BLaER1 treated with 17β-estradiol and CSF1 and Interleukin-3, amounts not matched to agents 10 nM and 100 nM (cell line): Measurements from ENCODE around the gene PGF.

Experiments
- H3K27ac ChIP-seq, 11 experiments: shearing (Covaris generic); formaldehyde crosslinking; 2 replicates each; pipeline ENCODE4 v1.8.1; 2022
- H3K27me3 ChIP-seq, 11 experiments: shearing (Covaris generic); formaldehyde crosslinking; 2 replicates each; pipeline ENCODE4 v1.8.1; 2022
- H3K36me3 ChIP-seq, 11 experiments: shearing (Covaris generic); formaldehyde crosslinking; 2 replicates each; pipeline ENCODE4 v1.8.1; 2022
- H3K4me1 ChIP-seq, 10 experiments: shearing (Covaris generic); formaldehyde crosslinking; 2 replicates each; pipeline ENCODE4 v1.8.1; 2022
- H3K4me2 ChIP-seq, 11 experiments: shearing (Covaris generic); formaldehyde crosslinking; 2 replicates each; pipeline ENCODE4 v1.8.1; 2022
- H3K4me3 ChIP-seq, 10 experiments: shearing (Covaris generic); formaldehyde crosslinking; 2 replicates each; pipeline ENCODE4 v1.8.1; 2022
- H3K9ac ChIP-seq, 11 experiments: shearing (Covaris generic); formaldehyde crosslinking; 2 replicates each; pipeline ENCODE4 v1.8.1; 2022
- H3K9me3 ChIP-seq, 11 experiments: shearing (Covaris generic); formaldehyde crosslinking; replicated peaks in 1 of 11; 2 replicates each; pipeline ENCODE4 v1.8.1; 2022
- H4K20me1 ChIP-seq, 11 experiments: shearing (Covaris generic); formaldehyde crosslinking; 2 replicates each; pipeline ENCODE4 v1.8.1; 2022
- Cebpa-rat ChIP-seq, 11 experiments: shearing (Covaris generic); IDR thresholded peaks; 2 replicates each; pipeline ENCODE4 v1.8.1; 2022

PGF gene

DNA sequence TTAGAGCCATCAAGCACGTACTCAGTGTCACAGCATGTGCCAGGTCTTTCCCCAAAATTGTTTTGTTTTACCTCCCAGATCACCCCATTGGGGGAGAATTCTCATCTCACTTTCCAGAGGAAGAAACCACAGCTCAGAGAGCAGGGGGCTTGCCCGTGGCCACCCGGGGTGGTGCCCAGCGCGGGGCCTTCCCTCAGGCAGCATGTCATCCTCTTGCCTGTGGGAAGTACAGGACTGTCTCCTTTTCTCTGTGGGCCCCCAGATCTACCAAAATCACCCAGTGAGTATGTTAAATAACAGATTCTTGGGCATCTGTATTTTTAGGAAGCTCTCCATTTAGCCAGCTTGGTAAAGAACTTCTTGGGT is 38.2 kb downstream of the PGF start:
- Histone ChIP-seq H3K4me1 (peaks cover 13 to 30% (median 24%) of the 10 kb centered on the region in 10 experiments), H3K27ac (peak overlapping the region in 3 of 11 experiments; percentile 10 to 19 (median 11); a peak in 1 of 22 replicates), H3K4me3 (no peak overlapping the region), H3K9ac (peak overlapping the region in 6 of 11 experiments; percentile 5 to 32 (median 12); a peak in 5 of 22 replicates), H4K20me1 (no peaks in the 10 kb centered on the region), H3K4me2 (no peak overlapping the region), H3K9me3 (no peaks in the 10 kb centered on the region), H3K36me3 (peaks cover 0 to 14% (median 0%) of the 10 kb centered on the region in 11 experiments; a peak in 3 of 22 replicates), H3K27me3 (no peaks in the 10 kb centered on the region)
- TF ChIP-seq Cebpa-rat (IDR thresholded peaks at IDR 0.05), result no peak

DNA sequence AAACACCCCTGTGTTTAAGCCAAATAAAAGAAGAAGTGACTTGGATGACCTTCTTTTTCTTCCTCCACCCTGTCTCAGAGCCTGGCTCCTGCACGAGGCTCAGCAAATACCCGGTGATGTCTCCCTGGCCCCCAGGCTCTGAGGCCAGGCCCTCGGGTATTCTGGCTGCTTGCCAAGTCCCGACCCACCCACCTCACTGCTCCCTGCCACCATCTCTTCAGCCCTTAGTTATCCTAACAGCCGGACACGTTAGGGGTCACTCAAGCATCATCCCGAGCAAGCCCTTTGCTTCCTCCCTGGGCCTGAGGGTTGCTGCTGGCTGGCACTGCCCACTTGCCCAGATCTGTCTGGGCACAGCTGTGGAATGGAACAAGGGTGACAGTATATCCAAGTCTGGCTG is 39.6 kb downstream of the PGF start:
- Histone ChIP-seq H3K9ac (no peak overlapping the region), H3K27ac (no peak overlapping the region), H3K9me3 (no peaks in the 10 kb centered on the region), H3K27me3 (no peaks in the 10 kb centered on the region), H4K20me1 (no peaks in the 10 kb centered on the region), H3K4me1 (peaks cover 13 to 32% (median 24%) of the 10 kb centered on the region in 10 experiments; a peak in 19 of 20 replicates), H3K4me2 (0 out of 22 replicates have a peak overlapping the region, but pooled peaks of 1 of the 11 experiments have one; percentile 13), H3K4me3 (no peak overlapping the region), H3K36me3 (peaks cover 0 to 14% (median 0%) of the 10 kb centered on the region in 11 experiments; a peak in 3 of 22 replicates)
- no peak for TF ChIP-seq Cebpa-rat (IDR thresholded peaks at IDR 0.05)

DNA sequence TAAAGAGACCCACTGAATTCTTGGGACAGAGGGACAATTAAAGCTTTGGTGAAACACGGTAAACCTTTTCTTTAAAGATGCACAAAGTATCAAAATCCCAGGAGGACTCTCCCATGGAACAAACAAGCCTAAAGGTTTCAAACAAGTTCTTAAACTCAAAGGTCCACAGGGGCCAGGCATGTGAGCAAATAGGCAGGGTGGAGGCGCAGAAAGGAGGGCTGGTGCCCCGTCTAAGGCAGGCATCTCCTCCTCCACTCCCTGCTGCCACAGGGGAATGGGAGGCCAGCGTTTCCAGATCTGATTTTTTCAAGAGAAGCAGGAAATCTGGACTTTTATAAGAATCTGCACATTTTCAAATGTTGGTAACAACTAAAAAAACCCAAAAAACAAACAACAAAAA is 40.0 kb downstream of the PGF start:
- TF ChIP-seq Cebpa-rat (IDR thresholded peaks at IDR 0.05), result no peak

DNA sequence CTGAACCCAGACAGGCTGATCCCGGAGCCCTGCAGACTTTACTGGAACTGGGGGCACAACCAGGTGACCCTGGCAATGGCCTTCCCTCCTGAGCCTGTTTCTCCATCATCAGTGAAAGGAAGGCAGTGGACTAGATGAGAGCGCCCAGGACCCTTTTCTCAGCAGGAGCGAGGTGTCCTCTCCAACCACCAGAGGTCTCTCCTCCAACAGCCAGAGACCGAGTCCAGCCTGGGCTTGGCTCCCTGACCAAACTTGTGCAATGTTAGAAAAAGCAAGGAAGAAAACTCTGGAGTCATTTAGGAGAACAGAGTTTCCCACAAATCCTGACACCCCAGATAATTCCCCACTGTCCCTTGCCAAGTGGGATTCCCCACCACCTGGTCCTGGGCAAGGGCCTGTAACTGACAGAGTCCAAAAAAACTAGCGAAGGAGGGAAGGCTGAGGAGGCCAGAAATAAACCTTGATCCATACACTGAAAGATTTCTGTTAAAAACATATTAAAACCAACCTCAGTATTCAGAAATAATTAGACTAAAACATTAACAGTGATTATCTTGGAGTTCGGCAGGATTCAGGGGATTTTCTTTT is 41.3 kb downstream of the PGF start:
- peak in 1 of 11 experiments; percentile 23; a peak in 1 of 22 replicates for TF ChIP-seq Cebpa-rat (IDR thresholded peaks at IDR 0.05)
- 0 out of 22 replicates have a peak, but pooled peaks cover 0 to 5% (median 0%) of the 10 kb centered on the region in 11 experiments for H4K20me1 ChIP-seq
- peaks cover 0 to 6% (median 0%) of the 10 kb centered on the region in 11 experiments; a peak in 2 of 22 replicates for H3K36me3 ChIP-seq

More for the DNA sequence above, 40.0 kb downstream of the PGF start:
- H3K4me3 ChIP-seq, result no peak overlapping the region
- H3K4me1 ChIP-seq, result peaks cover 15 to 32% (median 23%) of the 10 kb centered on the region in 10 experiments
- H3K9ac ChIP-seq, result no peak overlapping the region
- no peak overlapping the region for H3K4me2 ChIP-seq
- H3K27me3 ChIP-seq, result no peaks in the 10 kb centered on the region
- H3K27ac ChIP-seq, result no peak overlapping the region
- H3K36me3 ChIP-seq, result peaks cover 0 to 14% (median 0%) of the 10 kb centered on the region in 11 experiments; a peak in 3 of 22 replicates
- H3K9me3 ChIP-seq, result no peaks in the 10 kb centered on the region
- no peaks in the 10 kb centered on the region for H4K20me1 ChIP-seq

DNA sequence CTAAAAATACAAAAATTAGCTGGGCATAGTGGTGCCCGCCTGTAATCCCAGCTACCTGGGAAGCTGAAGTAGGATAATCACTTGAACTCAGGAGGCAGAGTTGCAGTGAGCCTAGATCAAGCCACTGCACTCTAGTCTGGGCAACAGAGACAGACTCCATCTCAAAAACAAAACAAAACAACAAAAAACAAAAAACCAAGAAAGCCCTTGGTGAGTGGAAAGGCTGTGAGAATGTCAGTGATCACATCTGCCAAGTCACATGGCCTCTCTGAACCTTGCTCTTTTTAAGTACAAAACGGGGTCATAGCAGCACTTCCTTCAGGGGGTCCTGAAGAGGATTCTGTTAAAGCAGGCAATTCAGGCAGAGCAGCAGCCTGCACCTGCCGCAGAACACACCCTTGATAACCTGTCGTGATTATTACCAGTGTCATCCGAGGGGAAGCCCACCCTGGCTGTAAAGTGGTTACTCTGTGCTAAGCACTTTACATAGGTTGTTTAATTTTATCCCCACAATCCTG is 41.9 kb downstream of the PGF start:
- peaks cover 0 to 6% (median 0%) of the 10 kb centered on the region in 11 experiments; a peak in 1 of 22 replicates for H3K36me3 ChIP-seq
- H3K9me3 ChIP-seq, result no peaks in the 10 kb centered on the region
- peaks cover 0 to 20% (median 14%) of the 10 kb centered on the region in 10 experiments; a peak in 14 of 20 replicates for H3K4me1 ChIP-seq
- no peak overlapping the region for H3K4me3 ChIP-seq
- H3K9ac ChIP-seq, result no peak overlapping the region; a peak in 1 of 22 replicates
- TF ChIP-seq Cebpa-rat (IDR thresholded peaks at IDR 0.05), result no peak
- H3K4me2 ChIP-seq, result no peak overlapping the region
- no peak overlapping the region for H3K27ac ChIP-seq
- H4K20me1 ChIP-seq, result peaks cover 0 to 9% (median 0%) of the 10 kb centered on the region in 11 experiments; a peak in 2 of 22 replicates
- no peaks in the 10 kb centered on the region for H3K27me3 ChIP-seq

More for the DNA sequence above, 41.3 kb downstream of the PGF start:
- Histone ChIP-seq H3K4me2 (no peak overlapping the region), H3K4me1 (peaks cover 1 to 20% (median 15%) of the 10 kb centered on the region in 10 experiments; a peak in 18 of 20 replicates), H3K9me3 (no peaks in the 10 kb centered on the region), H3K9ac (no peak overlapping the region), H3K4me3 (no peak overlapping the region), H3K27ac (no peak overlapping the region), H3K27me3 (no peaks in the 10 kb centered on the region)

DNA sequence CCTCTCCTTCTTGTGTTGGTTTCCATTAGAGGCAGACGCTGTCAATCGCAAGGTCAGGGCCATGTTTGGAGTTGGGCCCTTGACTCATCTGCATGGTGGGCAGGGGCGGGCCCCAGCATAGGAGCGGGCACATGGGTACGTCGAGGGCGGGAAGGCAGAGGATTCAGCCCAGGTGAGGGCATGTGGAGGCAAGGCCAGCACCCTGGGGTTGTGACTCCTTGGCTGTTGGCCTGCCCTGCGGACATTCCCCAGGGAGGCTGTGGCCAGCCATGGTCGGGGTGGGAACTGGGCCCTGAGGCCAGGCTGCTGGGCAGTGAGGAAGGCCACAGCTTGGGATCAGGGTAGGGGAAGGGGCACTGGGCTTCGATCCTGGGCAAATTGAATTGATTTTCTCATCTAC is 42.6 kb downstream of the PGF start:
- peaks cover 0 to 6% (median 0%) of the 10 kb centered on the region in 11 experiments; a peak in 1 of 22 replicates for H3K36me3 ChIP-seq

DNA sequence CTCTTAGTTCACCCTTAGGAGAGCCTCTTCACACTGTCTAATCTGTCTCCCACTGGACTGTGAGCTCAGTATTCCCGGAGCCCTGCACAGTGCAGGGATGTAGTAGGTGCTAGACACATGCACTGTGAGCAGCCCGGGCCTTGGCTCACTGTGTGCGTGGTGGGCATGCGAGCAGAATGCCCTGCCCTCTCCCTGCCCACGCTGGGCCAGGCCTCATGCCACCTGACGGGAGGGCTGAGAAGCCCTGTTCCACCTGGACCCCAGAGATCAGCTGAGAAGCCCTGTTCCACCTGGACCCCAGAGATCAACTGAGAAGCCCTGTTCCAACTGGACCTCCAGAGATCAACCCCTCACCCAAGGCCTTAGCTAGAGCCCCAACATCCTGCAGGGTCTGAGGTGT is 43.3 kb downstream of the PGF start:
- H3K4me1 ChIP-seq, result peaks cover 11 to 29% (median 20%) of the 10 kb centered on the region in 10 experiments
- H3K4me2 ChIP-seq, result no peak overlapping the region
- H3K4me3 ChIP-seq, result no peak overlapping the region
- H3K27ac ChIP-seq, result no peak overlapping the region
- H3K9ac ChIP-seq, result no peak overlapping the region; a peak in 1 of 22 replicates
- TF ChIP-seq Cebpa-rat (IDR thresholded peaks at IDR 0.05), result no peak
- peaks cover 0 to 6% (median 0%) of the 10 kb centered on the region in 11 experiments; a peak in 2 of 22 replicates for H3K36me3 ChIP-seq
- H4K20me1 ChIP-seq, result peaks cover 0 to 23% (median 0%) of the 10 kb centered on the region in 11 experiments; a peak in 6 of 22 replicates
- no peaks in the 10 kb centered on the region for H3K27me3 ChIP-seq
- H3K9me3 ChIP-seq, result no peaks in the 10 kb centered on the region

More for the DNA sequence above, 42.6 kb downstream of the PGF start:
- H3K9ac ChIP-seq, result no peak overlapping the region; a peak in 2 of 22 replicates
- TF ChIP-seq Cebpa-rat (IDR thresholded peaks at IDR 0.05), result no peak
- no peak overlapping the region; a peak in 1 of 22 replicates for H3K27ac ChIP-seq
- peaks cover 0 to 16% (median 0%) of the 10 kb centered on the region in 11 experiments; a peak in 3 of 22 replicates for H4K20me1 ChIP-seq
- H3K4me2 ChIP-seq, result no peak overlapping the region
- peaks cover 5 to 24% (median 14%) of the 10 kb centered on the region in 10 experiments; a peak in 18 of 20 replicates for H3K4me1 ChIP-seq
- H3K9me3 ChIP-seq, result no peaks in the 10 kb centered on the region
- H3K4me3 ChIP-seq, result no peak overlapping the region
- H3K27me3 ChIP-seq, result no peaks in the 10 kb centered on the region

DNA sequence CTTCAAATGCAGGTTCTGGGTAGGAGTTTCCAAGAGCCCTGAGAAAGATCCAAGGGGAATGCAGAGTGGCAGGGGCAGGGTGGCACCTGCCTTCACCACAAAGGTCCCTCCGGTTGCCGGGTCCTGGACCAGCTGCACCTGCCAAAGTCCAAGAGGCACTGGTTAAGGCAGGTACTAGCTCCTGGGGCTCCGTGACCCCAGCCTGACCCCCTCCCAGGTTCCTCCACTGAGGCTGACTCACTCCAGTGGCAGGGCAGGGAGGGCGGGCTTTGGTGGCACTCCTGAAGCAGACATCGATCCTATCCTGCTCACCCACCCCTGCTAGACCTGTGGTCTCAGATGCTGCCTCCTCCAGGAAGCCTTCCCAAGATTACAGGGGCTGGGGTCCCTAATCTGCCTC is 43.7 kb downstream of the PGF start:
- no peak overlapping the region for H3K4me2 ChIP-seq
- peaks cover 15 to 33% (median 24%) of the 10 kb centered on the region in 10 experiments for H3K4me1 ChIP-seq
- H3K36me3 ChIP-seq, result peaks cover 0 to 9% (median 3%) of the 10 kb centered on the region in 11 experiments; a peak in 9 of 22 replicates
- H4K20me1 ChIP-seq, result peaks cover 0 to 27% (median 4%) of the 10 kb centered on the region in 11 experiments; a peak in 10 of 22 replicates
- no peaks in the 10 kb centered on the region for H3K27me3 ChIP-seq
- H3K9ac ChIP-seq, result no peak overlapping the region; a peak in 1 of 22 replicates
- H3K9me3 ChIP-seq, result no peaks in the 10 kb centered on the region
- H3K4me3 ChIP-seq, result no peak overlapping the region
- TF ChIP-seq Cebpa-rat (IDR thresholded peaks at IDR 0.05), result no peak
- no peak overlapping the region for H3K27ac ChIP-seq

DNA sequence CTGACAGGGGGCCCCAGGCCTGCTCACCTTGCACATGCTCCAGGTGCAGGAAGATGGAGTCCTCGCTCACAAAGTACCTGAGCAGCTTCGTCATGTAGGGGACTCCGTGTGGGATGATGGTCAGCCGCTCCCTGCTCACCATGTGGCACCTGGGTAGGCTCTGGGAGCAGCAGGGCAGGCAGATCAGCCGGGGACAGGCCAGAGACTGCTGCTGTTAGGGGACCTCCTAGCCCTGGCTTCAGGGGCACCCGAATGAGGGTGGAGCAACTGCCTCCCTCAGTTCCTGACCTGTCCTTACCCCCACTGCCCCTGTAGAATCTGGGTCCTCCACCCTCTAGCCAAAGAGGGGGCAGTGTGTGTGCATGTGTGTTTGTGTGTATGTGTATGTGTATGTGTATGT is 44.2 kb downstream of the PGF start:
- Histone ChIP-seq H3K27ac (no peak overlapping the region), H3K4me1 (peaks cover 18 to 37% (median 29%) of the 10 kb centered on the region in 10 experiments), H3K4me3 (no peak overlapping the region), H3K9me3 (no peaks in the 10 kb centered on the region), H3K27me3 (no peaks in the 10 kb centered on the region), H3K9ac (no peak overlapping the region), H4K20me1 (peaks cover 0 to 29% (median 7%) of the 10 kb centered on the region in 11 experiments; a peak in 10 of 22 replicates), H3K4me2 (no peak overlapping the region), H3K36me3 (peaks cover 0 to 10% (median 6%) of the 10 kb centered on the region in 11 experiments; a peak in 9 of 22 replicates)
- TF ChIP-seq Cebpa-rat (IDR thresholded peaks at IDR 0.05), result no peak
